Measurements from ENCODE around the gene HNRNPCL4.
"Not testable (repeated sequence)": the region's sequence is repeated elsewhere in the genome, so short reads cannot be mapped to it uniquely, and the experiment has no call there.

Gene HNRNPCL4

DNA sequence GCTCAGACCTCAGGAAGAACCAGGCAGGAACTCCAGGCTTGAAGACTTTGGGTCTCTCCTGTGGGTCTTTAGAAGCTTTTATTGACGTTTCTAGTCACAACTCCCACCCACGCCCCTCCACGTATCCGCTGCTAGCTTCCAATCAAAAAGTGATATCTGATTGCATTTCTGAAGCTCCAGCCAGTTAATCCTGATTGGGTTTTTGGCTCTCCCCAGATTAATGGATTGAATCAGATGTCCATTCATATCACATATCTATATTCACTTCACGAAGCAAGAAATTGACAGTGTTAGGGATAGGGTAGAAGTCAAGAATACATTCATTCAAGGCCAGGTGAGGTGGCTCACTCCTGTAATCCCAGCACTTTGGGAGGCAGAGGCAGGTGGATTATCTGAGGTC, 9.5 kb downstream of the HNRNPCL4 start, which contains the start of gene PRAMEF26:
PRAMEF26 (minus strand) TSS at position 101 of the 400 bp plus-strand sequence. CDS start 2,914 bp downstream, outside the sequence.
- H2BK5ac ChIP-seq (ENCODE audit: low read depth, low read length, poor library complexity); H3K4ac ChIP-seq (ENCODE audit: low read depth, low read length); H3K79me2 ChIP-seq (ENCODE audit: control insufficient read depth, insufficient read depth, low read length, poor library complexity); DNase-seq; H3K4me3 ChIP-seq (ENCODE audit: low read depth, low read length); H2AK5ac ChIP-seq (ENCODE audit: low read length); H3K36me3 ChIP-seq (ENCODE audit: control insufficient read depth in 1 of 2, insufficient read depth in 2 of 2, low read length in 2 of 2); H2AFZ ChIP-seq (ENCODE audit: insufficient read depth, low read length, poor library complexity); H3K27ac ChIP-seq (ENCODE audit: low read depth, low read length); H2BK120ac ChIP-seq (ENCODE audit: insufficient read depth, low read length, poor library complexity); H3K27me3 ChIP-seq (ENCODE audit: insufficient read depth, low read length); H3K4me1 ChIP-seq (ENCODE audit: control insufficient read depth in 1 of 2, insufficient read depth in 2 of 2, low read length in 2 of 2); H3K18ac ChIP-seq (ENCODE audit: low read length); H3K23ac ChIP-seq (ENCODE audit: low read length); H3K9ac ChIP-seq (ENCODE audit: low read length); H3K4me2 ChIP-seq (ENCODE audit: low read length); H4K8ac ChIP-seq (ENCODE audit: low read depth, low read length); H2BK12ac ChIP-seq (ENCODE audit: low read length); H4K91ac ChIP-seq (ENCODE audit: low read depth, low read length); H3K14ac ChIP-seq (ENCODE audit: low read length); H3K79me1 ChIP-seq (ENCODE audit: low read length); H3K9me3 ChIP-seq (ENCODE audit: insufficient read depth, low read depth, low read length); H4K12ac ChIP-seq (ENCODE audit: low read depth, low read length): not testable (repeated sequence)
- no CpG with 5 or more reads among the region's 5 CpGs for WGBS (ENCODE audit: extremely low coverage, insufficient coverage, insufficient read length)

DNA sequence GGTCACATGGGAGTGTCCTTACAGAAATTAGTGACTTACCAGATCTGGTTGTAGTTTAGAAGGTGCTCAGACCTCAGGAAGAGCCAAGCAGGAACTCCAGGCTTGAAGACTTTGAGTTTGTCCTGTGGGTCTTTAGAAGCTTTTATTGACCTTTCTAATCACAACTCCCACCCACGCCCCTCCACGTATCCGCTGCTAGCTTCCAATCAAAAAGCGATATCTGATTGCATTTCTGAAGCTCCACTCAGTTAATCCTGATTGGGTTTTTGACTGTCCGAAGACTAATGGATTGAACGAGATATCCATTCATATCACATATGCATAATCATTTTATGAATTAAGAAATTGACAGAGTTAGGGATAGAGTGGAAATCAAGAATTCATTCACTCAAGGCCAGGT, 48.7 kb downstream of the HNRNPCL4 start, which contains the start of gene HNRNPCL2:
HNRNPCL2 (minus strand) TSS at position 101 of the 400 bp plus-strand sequence. CDS start 454 bp downstream, outside the sequence.
- H3K4me1 ChIP-seq (ENCODE audit: control insufficient read depth in 1 of 2, insufficient read depth in 2 of 2, low read length in 2 of 2); H3K4ac ChIP-seq (ENCODE audit: low read depth, low read length): not testable (repeated sequence)

More for the DNA sequence above, 48.7 kb downstream of the HNRNPCL4 start, which contains the start of gene HNRNPCL2:
- WGBS (ENCODE audit: extremely low coverage, insufficient coverage, insufficient read length), result no CpG with 5 or more reads among the region's 6 CpGs
- H3K9me3 ChIP-seq (ENCODE audit: insufficient read depth, low read depth, low read length), result peaks cover 10% of the 10 kb centered on the region
- H4K91ac ChIP-seq (ENCODE audit: low read depth, low read length); H3K4me3 ChIP-seq (ENCODE audit: low read depth, low read length); H3K9ac ChIP-seq (ENCODE audit: low read length); H2BK120ac ChIP-seq (ENCODE audit: insufficient read depth, low read length, poor library complexity); H2AK5ac ChIP-seq (ENCODE audit: low read length); H3K36me3 ChIP-seq (ENCODE audit: control insufficient read depth in 1 of 2, insufficient read depth in 2 of 2, low read length in 2 of 2); H3K79me1 ChIP-seq (ENCODE audit: low read length); H2AFZ ChIP-seq (ENCODE audit: insufficient read depth, low read length, poor library complexity); H3K27ac ChIP-seq (ENCODE audit: low read depth, low read length); H3K27me3 ChIP-seq (ENCODE audit: insufficient read depth, low read length); H3K4me2 ChIP-seq (ENCODE audit: low read length); H4K8ac ChIP-seq (ENCODE audit: low read depth, low read length); H3K79me2 ChIP-seq (ENCODE audit: control insufficient read depth, insufficient read depth, low read length, poor library complexity); H2BK5ac ChIP-seq (ENCODE audit: low read depth, low read length, poor library complexity); H2BK12ac ChIP-seq (ENCODE audit: low read length); DNase-seq; H3K23ac ChIP-seq (ENCODE audit: low read length); H3K14ac ChIP-seq (ENCODE audit: low read length); H3K18ac ChIP-seq (ENCODE audit: low read length); H4K12ac ChIP-seq (ENCODE audit: low read depth, low read length): not testable (repeated sequence)
